ENCODE data around the gene PTTG1IP2.

DNA sequence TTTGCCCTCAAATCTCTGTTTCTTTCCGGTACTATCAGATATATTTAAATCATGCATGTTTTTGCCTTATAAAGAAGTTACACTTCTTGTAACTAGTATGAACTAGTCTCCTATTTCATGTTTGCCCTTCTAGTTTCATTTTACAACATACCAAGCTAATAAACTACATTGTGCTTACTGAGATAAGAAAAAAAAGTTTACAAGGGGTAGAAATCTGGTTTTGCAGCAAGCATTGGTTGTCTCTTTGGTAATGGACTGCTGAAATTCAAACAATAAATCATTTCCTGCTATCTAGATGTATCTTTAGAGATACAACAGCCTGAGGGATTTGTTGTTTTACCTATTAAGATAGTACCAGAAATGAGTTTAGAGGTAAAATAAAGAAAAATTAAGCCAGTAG lies 18.8 kb downstream of the PTTG1IP2 start:
- TF ChIP-seq, protein P1, sequence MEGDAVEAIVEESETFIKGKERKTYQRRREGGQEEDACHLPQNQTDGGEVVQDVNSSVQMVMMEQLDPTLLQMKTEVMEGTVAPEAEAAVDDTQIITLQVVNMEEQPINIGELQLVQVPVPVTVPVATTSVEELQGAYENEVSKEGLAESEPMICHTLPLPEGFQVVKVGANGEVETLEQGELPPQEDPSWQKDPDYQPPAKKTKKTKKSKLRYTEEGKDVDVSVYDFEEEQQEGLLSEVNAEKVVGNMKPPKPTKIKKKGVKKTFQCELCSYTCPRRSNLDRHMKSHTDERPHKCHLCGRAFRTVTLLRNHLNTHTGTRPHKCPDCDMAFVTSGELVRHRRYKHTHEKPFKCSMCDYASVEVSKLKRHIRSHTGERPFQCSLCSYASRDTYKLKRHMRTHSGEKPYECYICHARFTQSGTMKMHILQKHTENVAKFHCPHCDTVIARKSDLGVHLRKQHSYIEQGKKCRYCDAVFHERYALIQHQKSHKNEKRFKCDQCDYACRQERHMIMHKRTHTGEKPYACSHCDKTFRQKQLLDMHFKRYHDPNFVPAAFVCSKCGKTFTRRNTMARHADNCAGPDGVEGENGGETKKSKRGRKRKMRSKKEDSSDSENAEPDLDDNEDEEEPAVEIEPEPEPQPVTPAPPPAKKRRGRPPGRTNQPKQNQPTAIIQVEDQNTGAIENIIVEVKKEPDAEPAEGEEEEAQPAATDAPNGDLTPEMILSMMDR (conservative IDR thresholded peaks at IDR 0.05; ENCODE audit: low read length), result no peak
- no peak for TF ChIP-seq EZH2phosphoT487 (IDR thresholded peaks at IDR 0.05; ENCODE audit: borderline replicate concordance, low read depth, low read length)
